PC-3 (cell line): ENCODE results near the gene ZNF384.

ENCODE experiments used
- CTCF ChIP-seq: fragments of 300-600 bp; sonication (generic); conservative IDR thresholded peaks from 2 replicates; pipeline ENCODE4 v1.5.1; 2017; ENCODE audit warnings: antibody characterized with exemption, low read depth, mild to moderate bottlenecking, low read length
- EZH2 ChIP-seq: fragments of 300-600 bp; sonication (generic); IDR thresholded peaks from one replicate; pipeline ENCODE4 v1.6.1; 2017; ENCODE audit warnings: antibody characterized with exemption, mild to moderate bottlenecking, low read length; ENCODE audit not compliant: unreplicated experiment
- EZH2phosphoT487 ChIP-seq: fragments of 300-600 bp; sonication (generic); IDR thresholded peaks from 2 replicates; pipeline ENCODE4 v1.6.1; 2018; ENCODE audit warnings: mild to moderate bottlenecking, antibody characterized with exemption, low read length, borderline replicate concordance

- TF ChIP-seq CTCF (no peak), EZH2 (no peak), EZH2phosphoT487 (no peak)
Observed at GRCh38 chr12:6639151-6639801, 49.9 kb downstream of the ZNF384 start.
